GM19372 (cell line): ENCODE data around the gene TRIO.

ENCODE experiments used
- ATAC-seq: cut with Tn5 transposase; IDR thresholded peaks from one replicate; pipeline ENCODE4 v1.9.1; 2021; ENCODE audit warnings: mild to moderate bottlenecking, low read depth, moderate library complexity; ENCODE audit not compliant: unreplicated experiment

The TRIO gene

DNA sequence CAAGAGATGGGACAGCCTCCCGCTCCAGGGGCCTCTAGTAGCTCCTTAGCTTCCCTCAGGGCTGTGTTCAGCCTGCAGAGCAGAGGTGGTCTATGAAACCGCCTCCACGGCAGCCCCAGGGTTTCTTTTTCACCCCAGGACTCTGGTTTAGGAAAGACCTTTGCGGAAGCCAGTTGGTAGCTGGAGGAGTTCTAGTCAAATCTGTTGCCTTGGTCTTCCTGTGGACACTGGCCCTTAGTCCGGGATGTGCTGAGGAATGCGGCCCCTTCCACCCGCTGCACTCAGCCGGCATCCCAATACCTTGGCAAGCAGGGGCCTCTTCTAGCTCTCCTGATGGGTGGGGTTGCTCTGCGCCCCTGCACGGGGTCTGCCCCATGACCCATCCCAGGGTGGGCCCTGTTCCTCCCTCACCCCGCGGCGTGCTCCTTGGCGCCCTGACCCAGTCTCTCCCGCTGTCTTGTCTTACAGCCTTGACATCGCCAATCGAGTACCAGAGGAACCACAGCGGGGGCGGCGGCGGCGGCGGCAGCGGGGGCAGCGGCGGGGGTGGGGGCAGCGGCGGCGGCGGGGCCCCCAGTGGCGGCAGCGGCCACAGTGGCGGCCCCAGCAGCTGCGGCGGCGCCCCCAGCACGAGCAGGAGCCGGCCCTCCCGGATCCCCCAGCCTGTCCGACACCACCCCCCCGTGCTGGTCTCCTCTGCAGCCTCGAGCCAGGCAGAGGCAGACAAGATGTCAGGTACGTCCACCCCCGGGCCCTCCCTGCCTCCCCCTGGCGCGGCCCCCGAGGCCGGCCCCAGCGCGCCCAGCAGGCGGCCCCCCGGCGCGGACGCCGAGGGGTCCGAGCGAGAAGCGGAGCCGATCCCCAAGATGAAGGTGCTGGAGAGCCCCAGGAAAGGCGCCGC, 344.1 kb downstream of the TRIO start:
- ATAC-seq: no peak

DNA sequence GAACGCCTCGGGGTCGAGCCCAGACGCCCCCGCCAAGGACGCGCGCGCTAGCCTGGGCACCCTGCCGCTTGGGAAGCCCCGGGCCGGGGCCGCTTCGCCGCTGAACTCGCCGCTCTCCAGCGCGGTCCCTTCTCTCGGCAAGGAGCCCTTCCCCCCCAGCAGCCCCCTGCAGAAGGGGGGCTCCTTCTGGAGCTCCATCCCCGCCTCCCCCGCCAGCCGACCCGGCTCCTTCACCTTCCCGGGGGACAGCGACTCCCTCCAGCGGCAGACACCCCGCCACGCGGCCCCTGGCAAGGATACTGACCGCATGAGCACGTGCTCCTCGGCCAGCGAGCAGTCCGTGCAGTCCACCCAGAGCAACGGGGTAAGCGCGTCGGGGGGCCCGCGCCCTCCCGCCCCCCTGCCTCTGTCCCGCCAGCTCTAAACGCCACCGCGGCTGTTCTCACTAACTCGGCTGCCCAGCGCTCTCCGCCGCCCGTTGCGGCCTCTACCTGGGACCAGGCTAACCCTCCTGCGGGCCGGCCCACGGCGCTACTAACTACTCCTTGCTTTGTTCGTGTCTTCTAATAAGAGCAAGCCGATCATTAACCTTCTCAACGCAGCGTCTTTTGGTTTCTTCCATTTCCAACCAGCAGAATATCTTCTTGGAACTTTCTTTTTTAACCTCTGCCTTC, 344.9 kb downstream of the TRIO start:
- ATAC-seq: no peak

DNA sequence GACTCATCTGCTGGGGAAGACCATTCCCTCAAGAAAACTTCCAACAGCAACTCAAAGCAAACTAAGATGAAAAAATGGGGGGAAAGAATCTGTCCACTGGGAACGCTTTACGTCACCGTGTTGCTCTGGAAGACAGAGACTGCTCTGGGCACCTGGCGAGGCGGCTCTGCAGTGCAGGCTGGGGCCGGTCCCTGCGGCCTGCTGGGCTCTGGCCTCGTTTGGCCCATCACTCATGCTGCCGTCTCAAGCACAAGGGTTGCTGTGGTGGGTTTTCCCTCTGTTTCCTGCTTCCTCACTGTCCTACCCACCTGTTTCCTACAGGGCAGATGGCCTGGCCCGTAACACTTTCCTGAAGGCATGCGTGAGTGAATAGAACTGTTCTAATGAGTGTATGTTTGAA, 345.6 kb downstream of the TRIO start:
- ATAC-seq: no peak

DNA sequence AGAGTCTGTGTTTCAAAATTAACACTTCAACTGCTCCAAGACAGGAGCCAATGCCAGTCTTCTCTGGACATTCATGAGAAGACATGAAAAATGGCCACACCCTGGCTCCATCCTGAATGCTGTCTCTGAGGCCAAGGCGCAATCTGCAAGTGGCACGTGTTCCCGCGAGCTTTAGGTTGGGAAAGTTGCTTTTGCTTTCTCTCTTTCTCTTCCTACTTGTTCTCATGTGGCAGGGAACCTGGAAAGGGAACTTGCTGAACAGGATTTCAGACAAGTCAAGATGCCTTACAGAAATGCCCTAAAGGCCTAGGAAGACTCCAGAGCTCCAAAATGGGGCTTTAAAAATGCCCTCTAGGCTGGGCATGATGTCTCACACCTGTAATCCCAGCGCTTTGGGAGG, 346.5 kb downstream of the TRIO start:
- ATAC-seq: no peak

DNA sequence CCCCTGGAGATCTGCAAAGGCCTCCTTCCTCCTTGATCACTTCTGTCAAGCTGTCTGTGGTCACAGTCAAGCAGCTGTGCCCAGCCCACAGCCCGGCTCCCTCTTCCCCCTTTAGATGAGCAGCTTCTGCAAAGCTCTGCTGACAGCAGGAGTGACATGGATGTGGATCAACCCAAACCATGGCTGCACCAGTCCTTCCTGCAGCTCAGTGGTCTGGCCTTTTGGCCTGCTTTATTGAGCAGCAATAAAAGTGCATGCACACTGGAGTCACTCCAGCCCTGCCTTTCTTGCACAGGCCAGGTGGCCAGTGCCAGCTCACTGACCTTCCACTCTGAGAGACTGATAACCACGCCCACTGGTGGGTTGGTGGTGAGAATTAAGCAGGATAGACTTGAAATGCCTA, 347.2 kb downstream of the TRIO start:
- ATAC-seq: no peak

DNA sequence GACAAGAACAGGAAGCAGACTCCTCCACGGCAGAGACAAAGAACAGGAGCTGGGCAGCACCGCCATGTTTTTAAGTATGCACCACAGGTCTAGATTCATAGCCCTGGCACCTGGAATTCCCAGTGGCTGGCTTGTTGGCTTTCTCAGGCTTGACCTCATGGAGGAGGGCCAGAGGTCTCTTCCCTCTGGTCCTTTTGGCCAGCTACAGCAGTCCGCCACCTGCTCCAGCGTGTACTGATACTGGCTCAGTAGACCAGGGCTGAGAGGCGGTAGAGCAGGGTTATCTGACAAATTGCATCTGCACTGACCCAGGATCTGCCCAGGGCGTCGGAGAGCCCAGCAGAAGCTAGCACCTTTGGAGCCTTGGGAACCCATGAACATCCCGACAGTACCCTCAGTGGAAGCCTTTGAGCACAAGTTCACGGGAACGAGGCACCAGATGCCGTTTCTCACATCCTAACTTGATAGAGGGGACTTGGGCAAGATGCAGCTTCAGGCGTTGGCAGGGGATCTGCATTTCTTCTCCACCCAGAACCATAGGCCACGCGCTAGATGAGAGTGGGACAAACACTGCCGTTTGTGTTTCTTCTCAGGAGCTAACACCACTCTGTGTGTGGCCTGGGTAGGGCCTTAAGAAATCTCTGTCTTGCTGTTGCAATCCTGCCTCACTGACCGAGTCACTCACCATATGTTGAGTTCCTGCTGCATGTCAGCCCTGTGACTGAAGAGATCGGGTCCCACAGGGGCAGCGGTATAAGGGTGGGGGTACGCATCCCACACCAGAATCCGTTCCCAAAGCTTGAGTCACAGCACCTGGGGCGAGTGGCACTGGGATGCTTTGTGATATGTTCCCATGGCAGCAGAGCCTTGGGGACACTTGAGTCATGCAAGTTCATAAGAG, 348.1 kb downstream of the TRIO start:
- ATAC-seq: no peak

DNA sequence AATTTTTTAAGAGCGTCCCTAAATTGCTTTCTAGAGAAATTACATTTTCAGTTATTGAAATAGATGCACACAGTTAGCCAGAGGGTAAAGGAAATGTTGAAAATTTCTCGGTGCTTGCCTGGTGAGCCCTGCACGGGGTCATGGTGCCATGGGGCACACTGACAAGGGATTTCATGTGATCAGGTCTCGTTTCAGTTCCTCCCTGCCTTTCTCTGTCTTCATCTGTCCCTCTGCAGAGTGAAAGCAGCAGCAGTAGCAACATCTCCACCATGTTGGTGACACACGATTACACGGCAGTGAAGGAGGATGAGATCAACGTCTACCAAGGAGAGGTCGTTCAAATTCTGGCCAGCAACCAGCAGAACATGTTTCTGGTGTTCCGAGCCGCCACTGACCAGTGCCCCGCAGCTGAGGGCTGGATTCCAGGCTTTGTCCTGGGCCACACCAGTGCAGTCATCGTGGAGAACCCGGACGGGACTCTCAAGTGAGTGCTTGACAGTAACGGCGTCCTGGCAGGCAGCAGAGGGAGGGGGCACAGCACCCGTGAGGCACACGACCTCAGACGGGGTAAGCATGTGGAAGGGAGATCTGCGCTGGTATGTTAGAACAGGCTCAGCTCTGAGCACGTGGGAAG, 349.3 kb downstream of the TRIO start:
- ATAC-seq: no peak

DNA sequence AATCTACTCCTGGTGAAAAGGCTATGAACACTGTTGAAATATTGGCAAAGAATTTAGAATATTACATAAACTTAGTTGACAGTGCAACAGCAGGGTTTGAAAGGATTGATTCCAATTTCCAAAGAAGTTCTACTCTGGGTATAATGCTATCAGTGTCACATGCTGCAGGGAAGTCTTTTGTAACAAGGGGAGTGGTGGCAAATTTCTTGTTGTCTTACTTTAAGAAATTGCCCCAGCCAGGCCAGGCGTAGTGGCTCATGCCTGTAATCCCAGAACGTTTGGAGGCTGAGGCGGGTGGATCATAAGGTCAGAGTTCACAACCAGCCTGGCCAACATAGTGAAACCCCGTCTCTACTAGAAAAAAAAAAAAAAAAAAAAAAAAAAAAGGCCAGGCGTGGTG, 352.2 kb downstream of the TRIO start:
- no peak for ATAC-seq

DNA sequence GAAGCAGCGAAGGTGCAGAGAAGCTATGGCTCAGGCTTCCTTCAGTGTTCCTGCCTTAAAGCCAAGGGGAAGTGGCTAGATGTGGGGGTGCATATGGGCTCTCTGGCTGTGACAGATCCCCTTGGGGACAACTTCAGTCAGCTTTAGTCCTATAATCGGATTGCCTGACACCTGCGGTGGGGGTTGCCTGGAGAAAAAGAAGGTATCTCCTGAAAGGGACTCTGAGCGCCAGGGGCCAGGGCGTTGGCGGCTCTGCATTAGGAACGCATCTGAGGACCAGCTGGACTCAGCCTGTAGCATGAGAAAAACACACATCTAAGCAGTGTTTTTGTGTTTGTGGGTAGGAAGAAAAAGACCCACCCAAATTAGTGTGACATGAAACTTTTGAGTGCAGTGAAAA, 354.2 kb downstream of the TRIO start:
- no peak for ATAC-seq

DNA sequence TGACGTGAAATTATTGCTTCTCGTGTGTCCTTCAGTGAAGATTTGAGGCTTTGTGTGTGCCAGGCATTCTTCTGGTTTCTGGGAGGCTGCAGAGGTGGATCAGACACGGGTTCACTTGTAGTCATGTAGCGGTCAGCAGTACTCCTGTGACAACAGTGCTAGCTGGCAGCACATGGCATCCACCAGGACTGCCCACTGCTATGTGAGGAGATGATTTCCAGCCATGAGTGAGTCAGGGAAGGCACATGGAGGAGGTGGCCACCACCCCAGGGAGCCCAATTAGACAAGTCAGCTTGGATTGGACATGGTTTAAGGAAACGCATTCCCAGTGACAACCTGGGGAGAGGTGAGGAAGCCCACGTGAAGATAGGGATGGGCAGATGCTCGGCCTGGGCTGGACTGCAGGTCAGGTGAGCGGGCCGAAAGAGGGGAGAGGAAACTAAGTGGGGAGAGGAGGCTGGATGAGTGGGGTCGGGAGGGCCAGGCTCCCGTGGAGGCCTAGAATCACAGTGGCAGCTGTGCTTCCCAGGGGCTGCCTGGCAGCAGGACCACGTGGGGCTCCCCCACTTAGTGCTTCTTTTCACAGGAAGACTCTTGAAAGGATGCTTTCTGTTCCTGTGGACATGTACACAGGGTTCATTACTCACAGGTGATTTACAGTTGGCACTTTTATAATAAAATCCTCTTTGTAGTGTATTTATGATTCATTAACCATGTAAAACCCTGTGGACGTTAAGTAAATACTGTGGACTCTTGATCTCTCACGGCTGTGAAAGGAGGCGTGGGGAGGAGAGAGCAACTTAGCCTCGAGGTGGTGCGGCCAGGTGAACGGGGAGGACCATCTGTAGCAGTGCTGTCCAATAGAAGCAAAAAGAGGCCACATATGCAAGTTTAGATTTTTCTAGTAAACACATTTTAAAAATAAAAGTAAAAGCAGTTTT, 358.5 kb downstream of the TRIO start:
- no peak for ATAC-seq

DNA sequence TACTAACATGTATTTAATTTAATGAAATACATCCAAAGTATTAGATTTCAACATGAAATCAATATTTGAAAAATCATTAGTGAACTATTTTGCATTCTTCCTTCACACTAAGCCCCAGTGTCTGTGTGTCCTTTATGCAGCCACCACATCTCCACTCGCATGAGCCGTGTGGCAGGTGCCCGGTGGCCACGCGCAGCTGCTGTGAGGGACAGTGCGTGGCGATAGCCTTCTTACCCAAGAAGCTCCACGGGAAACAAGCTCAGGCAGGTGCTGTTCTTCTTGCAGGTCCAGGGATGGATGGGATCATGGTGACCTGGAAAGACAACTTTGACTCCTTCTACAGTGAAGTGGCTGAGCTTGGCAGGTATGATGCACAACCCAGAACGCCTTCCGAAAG, 359.1 kb downstream of the TRIO start:
- no peak for ATAC-seq

DNA sequence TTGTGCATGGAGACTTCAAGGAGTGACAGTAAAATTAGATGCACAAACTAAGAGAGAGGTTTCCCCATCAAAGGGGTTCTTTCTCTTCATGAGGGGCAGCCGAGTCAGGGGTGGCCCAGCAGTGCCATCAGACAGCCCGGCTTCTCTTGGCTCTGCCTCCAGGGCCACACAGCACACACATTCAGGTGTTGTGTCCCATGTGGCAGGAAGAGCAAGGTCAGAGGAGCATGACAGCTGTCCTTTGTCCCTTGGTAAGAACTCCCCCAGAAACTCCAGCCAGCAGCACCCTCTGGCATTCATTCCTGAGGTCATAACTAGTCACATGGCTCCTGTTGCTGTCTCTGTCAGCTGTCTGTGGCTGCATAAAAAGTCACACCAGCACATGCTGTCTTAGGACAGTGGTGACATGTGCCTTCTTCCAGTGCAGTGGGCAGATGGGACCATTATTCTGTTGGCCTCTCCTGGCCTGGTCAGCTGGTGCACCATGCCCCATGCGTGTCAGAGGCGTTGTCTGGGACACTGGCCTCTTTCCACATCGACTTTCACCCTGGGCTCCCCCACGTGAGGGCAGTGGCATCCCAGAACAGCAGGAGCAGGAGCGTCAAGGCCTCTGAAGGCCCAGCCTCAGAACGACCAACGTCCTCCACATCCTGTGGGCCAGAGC, 360.0 kb downstream of the TRIO start:
- ATAC-seq: no peak

DNA sequence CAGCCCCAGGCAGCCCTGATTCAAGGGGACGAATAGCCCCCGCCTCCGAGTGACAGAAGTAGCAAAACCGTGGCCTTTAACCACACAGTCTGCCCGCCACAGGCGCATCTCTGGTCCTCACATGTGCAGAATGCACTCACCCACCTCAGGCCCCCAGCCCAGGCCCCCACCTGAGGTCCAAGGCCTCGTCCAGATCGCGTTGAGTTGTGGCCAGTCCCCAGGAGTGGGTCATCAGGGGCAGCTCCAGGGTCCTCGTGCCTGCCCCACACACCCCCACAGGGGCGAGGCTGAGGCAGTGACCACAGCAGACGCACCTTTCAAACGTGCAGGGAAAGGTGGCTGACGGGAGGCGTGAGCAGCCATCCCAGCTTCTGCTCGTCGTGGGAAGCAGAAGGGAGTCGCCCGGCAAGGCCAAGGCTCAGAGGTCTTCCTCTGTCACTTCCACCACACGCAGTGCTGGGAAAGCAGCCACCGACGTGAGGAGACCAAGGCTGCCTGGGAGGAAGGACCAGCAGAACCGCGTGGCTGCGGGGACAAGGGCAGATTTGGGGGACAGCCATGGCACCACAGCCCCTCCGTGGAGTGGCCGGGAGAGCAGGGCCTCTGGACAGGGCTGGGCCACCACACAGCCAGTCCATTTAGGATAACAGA, 360.7 kb downstream of the TRIO start:
- no peak for ATAC-seq

DNA sequence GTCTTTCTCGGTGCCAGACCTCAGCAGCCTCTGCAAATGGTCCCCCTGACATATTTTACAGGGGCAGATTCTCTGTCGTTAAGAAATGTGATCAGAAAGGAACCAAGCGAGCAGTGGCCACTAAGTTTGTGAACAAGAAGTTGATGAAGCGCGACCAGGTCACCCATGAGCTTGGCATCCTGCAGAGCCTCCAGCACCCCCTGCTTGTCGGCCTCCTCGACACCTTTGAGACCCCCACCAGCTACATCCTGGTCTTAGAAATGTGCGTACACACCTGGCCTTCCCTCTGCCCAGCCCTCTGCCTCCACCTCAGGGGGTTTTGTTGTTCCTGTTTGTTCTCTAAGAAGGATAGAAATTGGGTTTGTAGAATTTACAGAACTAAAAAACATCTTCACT, 361.2 kb downstream of the TRIO start:
- ATAC-seq: no peak

DNA sequence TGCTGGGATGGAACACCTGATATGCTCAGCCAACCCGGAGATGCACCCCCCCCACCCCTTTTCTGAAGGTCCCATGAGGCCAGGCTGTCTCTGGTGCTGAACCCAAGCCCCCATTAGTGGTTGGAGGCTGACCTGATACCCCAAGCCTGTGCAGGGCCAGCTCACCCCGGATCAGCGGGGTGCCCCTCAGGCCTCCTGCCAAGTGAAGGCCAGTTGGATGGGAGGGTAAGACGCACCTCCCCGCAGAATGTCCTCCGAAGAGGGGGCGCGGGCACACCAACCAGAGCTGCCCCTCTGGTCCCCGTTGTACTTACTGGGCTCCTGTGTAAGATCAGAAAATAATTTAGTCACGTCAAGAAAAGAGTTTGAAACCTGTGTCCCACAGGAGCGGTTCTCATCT, 361.7 kb downstream of the TRIO start:
- no peak for ATAC-seq

DNA sequence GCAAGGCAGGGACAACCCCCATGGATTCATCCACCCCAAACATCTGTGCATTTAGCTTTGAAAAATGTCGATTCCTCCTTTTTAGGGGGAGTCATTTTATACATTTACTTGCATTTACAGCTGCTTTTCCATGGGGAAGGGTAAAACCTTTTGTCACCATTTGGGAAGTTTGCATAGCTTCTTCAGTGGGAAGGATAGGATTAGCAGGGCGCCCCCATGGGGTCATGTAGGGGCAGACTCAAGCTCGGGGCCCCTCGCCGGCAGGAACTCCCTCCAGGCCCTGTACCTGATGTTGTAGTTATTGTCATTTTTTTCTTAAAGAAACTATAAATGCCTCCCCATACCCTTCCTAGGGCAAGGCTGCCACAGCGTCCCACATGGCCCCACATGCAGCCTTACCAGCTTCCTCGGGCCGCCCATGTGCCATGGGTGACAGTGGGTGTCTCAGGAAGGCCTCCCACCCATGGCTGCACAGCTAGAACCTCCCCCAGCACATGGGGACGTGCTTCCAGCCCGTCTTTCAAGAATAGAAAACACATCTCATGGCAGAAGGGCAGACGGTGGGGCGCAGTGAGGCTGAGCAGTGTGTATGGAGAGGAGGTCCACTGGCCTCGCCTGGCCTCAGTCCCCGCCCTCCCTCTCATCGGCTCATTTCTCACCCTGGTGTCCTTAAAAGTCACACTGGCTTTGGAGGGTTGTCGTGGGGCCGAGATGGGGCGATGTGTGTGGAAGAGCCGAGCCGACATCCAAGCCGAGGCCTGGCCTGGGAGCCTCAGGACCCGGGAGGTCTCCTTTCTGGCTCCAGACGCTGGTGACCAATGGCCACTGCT, 362.4 kb downstream of the TRIO start:
- no peak for ATAC-seq

DNA sequence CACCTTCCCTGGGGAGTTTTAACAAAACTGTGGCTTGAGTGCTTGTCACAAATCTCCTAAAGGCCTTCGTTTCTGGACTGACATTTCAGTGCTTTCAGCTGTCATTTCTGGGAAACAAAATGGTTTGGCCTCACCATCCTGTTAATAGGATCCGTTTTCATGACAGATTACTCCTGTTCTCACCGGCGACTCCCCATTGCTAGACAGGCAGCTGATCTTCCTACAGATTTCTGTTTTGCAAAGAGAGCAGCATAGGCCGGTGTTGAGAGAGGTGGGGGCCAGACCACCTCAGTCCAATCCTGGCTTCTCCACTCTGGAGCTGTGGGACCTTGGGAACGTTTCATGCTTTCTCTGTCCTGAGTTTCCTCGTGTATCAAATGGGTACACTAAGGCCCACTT, 363.0 kb downstream of the TRIO start:
- ATAC-seq: no peak

DNA sequence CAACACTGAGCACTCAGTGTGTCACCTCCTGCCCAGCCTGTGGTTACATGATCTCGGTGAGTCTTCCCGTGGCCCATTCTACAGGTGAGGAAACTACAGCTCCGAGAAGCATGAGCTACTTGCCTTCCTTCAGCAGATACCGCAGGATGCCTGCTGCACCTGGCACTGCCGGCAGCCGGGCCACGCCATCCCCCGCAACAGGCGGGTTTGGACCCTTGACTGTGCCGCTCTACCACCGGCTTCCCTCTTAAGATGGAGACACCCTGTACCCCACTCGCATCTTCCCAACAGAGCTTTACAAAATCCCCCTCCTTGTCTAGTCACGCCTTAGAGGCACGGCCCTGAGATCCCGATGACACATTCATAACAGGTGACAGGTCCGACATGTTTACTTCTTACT, 363.5 kb downstream of the TRIO start:
- no peak for ATAC-seq
